Activated gamma-delta T cell treated with anti-CD3 and anti-CD28 coated beads, Interleukin-2, amount 50 U/mL, for 16 hours (primary cell): Measurements from ENCODE around the gene RPS6KC1.

ENCODE experiments used
- DNase-seq: peaks from one replicate; pipeline ENCODE4 v3.0.0-alpha.2; 2020; ENCODE audit warnings: low read depth

RPS6KC1 gene

GRCh38 chr1:213231795-213232231 is 180.8 kb downstream of the RPS6KC1 start:
- no peak for DNase-seq

DNA sequence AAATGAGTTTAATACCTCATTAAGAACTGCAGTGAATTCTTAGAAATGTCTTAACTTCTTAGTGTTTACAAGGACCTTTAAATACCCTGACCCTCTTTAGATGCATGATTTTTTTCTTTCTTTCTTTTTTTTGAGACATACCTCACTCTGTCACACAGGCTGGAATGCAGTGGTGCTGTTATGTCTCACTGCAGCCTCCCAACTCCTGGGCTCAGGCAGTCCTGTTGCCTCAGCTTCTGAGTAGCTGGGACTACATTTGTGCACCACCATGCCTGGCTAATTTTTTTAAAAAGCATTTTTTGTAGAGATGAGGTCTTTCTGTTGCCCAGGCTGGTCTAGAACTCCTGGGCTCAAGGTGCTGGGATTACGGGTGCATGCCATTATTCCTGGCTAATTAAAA is 191.8 kb downstream of the RPS6KC1 start:
- no peak for DNase-seq

GRCh38 chr1:213244664-213245091 is 193.6 kb downstream of the RPS6KC1 start:
- no peak for DNase-seq

GRCh38 chr1:213245260-213245910 is 194.3 kb downstream of the RPS6KC1 start:
- DNase-seq = no peak

- no peak for DNase-seq
Measured at GRCh38 chr1:213247038-213247437, 196.0 kb downstream of the RPS6KC1 start.

GRCh38 chr1:213249395-213249794 is 198.4 kb downstream of the RPS6KC1 start:
- DNase-seq = no peak

DNA sequence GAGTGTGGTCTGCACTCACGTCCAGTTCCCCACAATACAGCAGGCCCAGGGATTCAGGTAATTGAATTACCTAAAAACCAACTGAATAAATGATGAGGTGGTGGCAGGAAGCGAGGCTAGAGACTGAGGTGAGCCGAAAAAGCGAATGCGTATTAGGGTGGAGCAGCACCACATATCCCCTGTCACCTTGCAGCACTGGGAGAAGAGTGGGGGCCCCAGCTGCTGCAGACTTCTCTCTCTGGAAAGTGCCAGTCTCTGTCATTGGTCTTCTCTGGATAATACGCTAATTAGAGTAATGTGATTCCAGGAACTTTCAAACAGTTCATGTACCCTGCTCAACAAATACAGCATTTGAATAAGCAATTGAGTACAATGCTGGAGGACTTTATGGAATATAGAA is 199.0 kb downstream of the RPS6KC1 start:
- DNase-seq = no peak

- no peak for DNase-seq
Measured at GRCh38 chr1:213250446-213250845, 199.4 kb downstream of the RPS6KC1 start.

- no peak for DNase-seq
Measured at GRCh38 chr1:213251972-213252371, 200.9 kb downstream of the RPS6KC1 start.

- DNase-seq = no peak
Measured at GRCh38 chr1:213256438-213257087, 205.5 kb downstream of the RPS6KC1 start.

- DNase-seq = no peak
Measured at GRCh38 chr1:213260311-213261075, 209.5 kb downstream of the RPS6KC1 start.

GRCh38 chr1:213264531-213264930 is 213.5 kb downstream of the RPS6KC1 start:
- no peak for DNase-seq

- DNase-seq = no peak
Measured at GRCh38 chr1:213266983-213267772, 216.1 kb downstream of the RPS6KC1 start.

DNA sequence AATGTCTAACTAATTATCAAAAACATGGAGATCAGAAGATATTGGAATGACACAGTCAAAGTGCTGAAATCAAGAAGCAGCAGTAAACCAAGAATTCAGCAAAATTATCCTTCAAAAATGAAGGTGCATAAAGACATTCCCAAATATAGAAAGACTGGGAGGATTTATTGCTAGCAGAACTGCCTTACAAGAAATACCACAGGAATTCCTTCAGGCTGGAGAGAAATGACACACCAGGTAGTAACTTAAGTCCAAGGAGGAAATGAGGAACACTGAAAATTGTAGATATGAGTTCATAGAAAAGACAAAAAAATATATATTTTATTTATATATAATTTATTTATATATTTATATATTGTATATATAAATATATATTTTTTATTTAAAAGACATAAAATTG is 217.2 kb downstream of the RPS6KC1 start:
- DNase-seq = no peak

DNA sequence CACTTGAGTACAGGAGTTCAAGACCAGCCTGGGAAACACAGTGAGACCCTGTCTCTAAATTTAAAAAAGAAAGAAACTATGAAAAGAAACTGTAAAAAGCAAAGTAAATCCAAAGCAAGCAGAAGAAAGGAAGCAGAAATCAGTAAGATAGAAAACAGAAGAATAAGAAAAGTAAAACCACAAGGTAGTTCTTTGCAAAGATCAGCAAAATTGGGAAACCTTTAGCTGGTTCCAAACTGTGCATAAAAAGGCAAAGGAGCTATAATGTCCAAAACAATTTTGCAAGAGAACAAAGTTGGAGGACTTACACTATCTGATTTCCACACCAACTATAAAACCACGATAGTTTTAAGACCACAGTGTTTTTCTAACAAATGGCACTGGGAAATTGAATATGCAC is 218.8 kb downstream of the RPS6KC1 start:
- DNase-seq = no peak

GRCh38 chr1:213273546-213273945 is 222.5 kb downstream of the RPS6KC1 start:
- no peak for DNase-seq

- no peak for DNase-seq
Measured at GRCh38 chr1:213274140-213274539, 223.1 kb downstream of the RPS6KC1 start.

DNA sequence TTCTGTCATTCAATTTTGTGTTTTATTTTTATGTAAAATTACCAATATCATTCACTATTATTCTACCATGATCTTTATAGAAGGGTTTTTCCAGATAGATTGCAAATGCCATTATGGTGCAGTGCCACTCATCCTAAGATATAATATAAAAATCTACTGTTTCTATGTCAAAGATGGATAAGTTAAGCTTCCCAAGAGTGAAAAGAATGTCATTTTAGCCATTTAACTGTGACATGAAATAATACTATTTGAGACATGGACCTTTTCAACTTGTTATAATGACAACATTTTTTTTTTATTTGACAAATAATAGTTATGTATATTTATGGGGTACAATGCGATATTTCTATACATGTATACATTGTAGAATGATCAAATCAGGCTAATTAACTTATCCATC is 224.3 kb downstream of the RPS6KC1 start:
- DNase-seq = no peak

DNA sequence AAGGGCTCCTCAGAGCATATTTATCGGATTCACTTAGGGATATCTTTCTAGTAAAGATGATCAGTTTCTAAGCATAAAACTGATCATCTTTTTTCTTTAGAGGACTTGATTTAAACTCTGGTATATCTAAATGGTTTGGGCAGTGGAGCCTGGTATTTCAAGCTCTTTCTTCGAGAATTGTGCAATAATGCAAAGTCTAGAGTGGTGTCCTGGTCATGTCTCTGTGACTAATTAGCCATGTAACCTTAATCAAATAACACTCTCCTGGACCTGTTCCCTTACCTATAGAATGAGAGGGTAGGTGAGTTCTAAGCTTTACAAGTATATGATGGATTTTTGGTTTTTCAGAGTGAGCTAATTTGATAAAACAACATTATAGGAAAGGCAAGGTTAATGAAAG is 225.2 kb downstream of the RPS6KC1 start:
- DNase-seq = no peak

DNA sequence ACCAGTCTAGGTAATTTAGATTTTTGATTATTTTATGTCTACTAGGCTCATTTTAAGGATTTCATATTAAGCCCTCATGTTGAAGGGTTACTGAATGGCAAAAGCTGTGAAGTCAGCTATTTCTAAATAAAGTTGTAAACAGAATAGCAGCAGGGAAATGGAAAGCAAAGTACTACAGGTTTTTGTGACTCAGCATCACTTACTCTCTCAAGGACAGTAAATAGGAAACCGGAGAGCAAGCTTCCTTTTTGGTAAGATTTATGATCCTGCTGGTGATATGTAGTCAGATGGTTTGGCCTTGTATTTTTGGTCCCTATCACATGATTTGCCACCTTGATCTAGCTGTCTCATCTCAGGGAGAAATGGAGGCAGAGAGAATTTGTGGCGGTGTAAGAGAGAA is 226.0 kb downstream of the RPS6KC1 start:
- DNase-seq = no peak

- no peak for DNase-seq
Measured at GRCh38 chr1:213279410-213279809, 228.4 kb downstream of the RPS6KC1 start.

- DNase-seq = no peak
Measured at GRCh38 chr1:213281640-213282301, 230.7 kb downstream of the RPS6KC1 start.
